Right lobe of liver (tissue), 6 donors: ENCODE measurements around the gene POLR1A. TPM values are rescaled to one million over a fixed set of nuclear protein-coding genes. Genes with fewer than 3 reads are reported as not detected.

Source experiments
- ATAC-seq, 4 donors: fragments of 200-7000 bp; cut with Tn5 transposase; one replicate each; pipeline ENCODE4 v1.9.1; 2020; ENCODE audit warnings: mild to moderate bottlenecking in 4 of 4, moderate library complexity in 4 of 4
- DNase-seq, 3 donors: peaks; one replicate each; pipeline ENCODE4 v3.0.0-alpha.2; 2020
- H3K27ac ChIP-seq, 3 donors: fragments of 200-600 bp; one replicate each; pipeline ENCODE4 v1.8.0; 2022
- H3K27me3 ChIP-seq, 2 donors: fragments of 200-600 bp; one replicate each; pipeline ENCODE4 v1.8.0; 2022
- H3K36me3 ChIP-seq, 4 donors: fragments of 200-600 bp; sonication (generic) in 1 of 4; one replicate each; pipeline versions ENCODE4 v1.5.1 to v1.8.0; 2017 to 2022; ENCODE audit warnings: control low read depth in 1 of 4
- H3K4me1 ChIP-seq, 4 donors: fragments of 200-600 bp; sonication (generic) in 1 of 4; one replicate each; pipeline versions ENCODE4 v1.5.1 to v1.8.0; 2017 to 2022; ENCODE audit warnings: control low read depth in 1 of 4
- H3K4me3 ChIP-seq, 3 donors: fragments of 200-600 bp; one replicate each; pipeline ENCODE4 v1.8.0; 2022
- H3K9me3 ChIP-seq, 4 donors: fragments of 200-600 bp; sonication (generic) in 1 of 4; one replicate each; pipeline versions ENCODE4 v1.5.1 to v1.8.0; 2017 to 2022; ENCODE audit warnings: control low read depth in 1 of 4
- CTCF ChIP-seq, 4 donors: fragments of 200-600 bp in 3 of 4; fragments of 450-650 bp in 1 of 4; IDR thresholded peaks; one replicate each; pipeline versions ENCODE4 v1.5.1 to v1.8.0; 2016 to 2022; ENCODE audit warnings: antibody characterized with exemption in 4 of 4, mild to moderate bottlenecking in 2 of 4
- POLR2A ChIP-seq: fragments of 450-650 bp; IDR thresholded peaks from one replicate; pipeline ENCODE4 v1.6.1; 2017; ENCODE audit warnings: antibody characterized with exemption, mild to moderate bottlenecking
- WGBS: methylation state at CpG from one replicate; pipeline ENCODE4 v1.1.6; 2018; ENCODE audit warnings: low coverage, low lambda C conversion rate; ENCODE audit not compliant: insufficient coverage; ENCODE audit errors: missing lambda C conversion rate; 5-methylcytosine and 5-hydroxymethylcytosine counted together
- intact Hi-C, 2 donors: fragments of 100-400 bp; cut with DNase I; formaldehyde crosslinking; loops; one replicate each; pipeline versions ENCODE4 v1.11.2 to v1.14.1; 2022
- total RNA-seq, 6 experiments: library from RNA; depleted of rRNA in 2 of 6; stranded (reverse); fragments of >200 nt in 2 of 6; fragmentation: NEBNext Ultra II Directional in 3 of 6; extraction: Animal tissue kit (Norgen Biotek cat#: 25700) in 3 of 6; gene quantifications; one replicate each; pipeline versions ENCODE4 v1.1.0 to v1.2.4, GENCODE V29; 2016 to 2023
- donor health status: DM: no; HTN: yes; CAD: no.
- donor health status: DM: no; HTN: no; CAD: no.
- donor health status: DM: no; HTN: no; CAD: no.
- donor health status: DM: no; HTN: yes; CAD: no.
- donor health status: DM: no; HTN: yes; CAD: no.

POLR1A gene
- total RNA-seq, 6 experiments from 2014 or later: 12.5 to 19.7 (median 14.4) TPM

DNA sequence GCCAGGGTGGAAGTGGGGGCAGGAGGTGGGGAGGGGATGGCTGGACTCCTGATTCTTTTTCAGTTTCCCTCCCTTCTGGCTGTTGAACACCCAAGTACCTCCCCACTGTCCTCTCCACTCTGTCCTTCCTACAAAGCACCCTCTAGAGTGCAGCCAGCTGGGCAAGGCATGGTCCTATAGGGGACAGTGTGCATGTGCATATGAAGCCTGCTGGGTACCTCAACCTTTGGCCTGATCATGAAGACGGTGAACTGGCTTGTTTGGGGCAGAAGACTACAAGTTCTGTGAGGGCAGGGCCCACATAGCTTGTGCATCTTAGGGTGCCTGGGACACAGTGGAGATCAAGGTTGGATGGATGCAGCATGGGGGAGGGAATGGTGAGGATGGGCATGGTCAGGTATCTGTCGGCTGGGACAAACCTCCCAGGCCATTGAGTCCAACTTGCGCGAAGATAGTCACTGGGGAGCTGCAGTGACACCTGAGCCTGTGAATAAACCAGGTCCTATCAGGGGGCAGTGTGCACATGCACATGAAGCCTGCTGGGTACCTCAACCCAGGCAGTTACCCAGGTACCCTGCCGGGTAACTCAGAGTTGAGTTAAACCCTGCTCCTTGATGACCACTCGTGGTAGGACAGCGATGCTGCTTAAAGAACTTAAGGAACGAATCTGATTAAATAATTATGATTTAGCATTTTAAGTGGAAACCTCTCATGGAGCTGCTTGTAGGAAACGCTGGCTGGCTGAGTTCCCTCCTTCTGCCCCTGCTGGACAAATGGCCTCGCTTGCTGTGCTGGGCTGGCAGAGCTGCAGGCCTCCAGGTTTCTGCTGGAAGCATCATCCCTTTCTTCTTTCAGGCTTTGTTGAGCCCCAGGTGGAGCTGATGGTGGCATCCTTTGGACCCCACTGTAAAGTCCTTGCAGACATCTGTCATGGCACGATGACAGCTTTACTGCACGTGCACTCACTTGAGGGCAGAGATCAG is 84.0 kb downstream of the POLR1A start:
- Histone ChIP-seq H3K4me3 (no peak overlapping the region), H3K4me1 (no peaks in the 10 kb centered on the region), H3K27ac (no peak overlapping the region), H3K9me3 (no peaks in the 10 kb centered on the region), H3K27me3 (no peaks in the 10 kb centered on the region), H3K36me3 (peaks cover 0 to 4% (median 1%) of the 10 kb centered on the region in 4 donors)
- no peak for TF ChIP-seq POLR2A
- no peak for TF ChIP-seq CTCF (IDR thresholded peaks at IDR 0.05)
- intact Hi-C loops: no loop called here
- ATAC-seq (peak in 1 of 4 donors; percentile 8), DNase-seq (peak in 1 of 3 donors; percentile 35)
- WGBS: 97% methylated on average over 5 of the region's 12 CpGs

- TF ChIP-seq POLR2A: no peak
- TF ChIP-seq CTCF (IDR thresholded peaks at IDR 0.05): no peak
- no peaks in the 10 kb centered on the region for H3K4me1 ChIP-seq
- ATAC-seq: peak in 1 of 4 donors; percentile 10
- H3K36me3 ChIP-seq: no peaks in the 10 kb centered on the region
- H3K27me3 ChIP-seq: no peaks in the 10 kb centered on the region
- no peak overlapping the region for H3K27ac ChIP-seq
- intact Hi-C loops: no loop called here
- DNase-seq: peak in 1 of 3 donors; percentile 50
- WGBS: 78% methylated on average over 3 of the region's 7 CpGs
- no peak overlapping the region for H3K4me3 ChIP-seq
- no peaks in the 10 kb centered on the region for H3K9me3 ChIP-seq
Observed at GRCh38 chr2:86020984-86021383, 84.7 kb downstream of the POLR1A start.

- TF ChIP-seq POLR2A (no peak), CTCF (IDR thresholded peaks at IDR 0.05) (no peak)
Observed at GRCh38 chr2:86019121-86019520, 86.6 kb downstream of the POLR1A start.

GRCh38 chr2:86017901-86018896 is 87.5 kb downstream of the POLR1A start:
- ATAC-seq (peak; percentile 15 to 80 (median 50)), DNase-seq (peak; percentile 56 to 74 (median 57))
- H3K4me1 ChIP-seq: no peaks in the 10 kb centered on the region
- H3K9me3 ChIP-seq: no peaks in the 10 kb centered on the region
- H3K27me3 ChIP-seq: no peaks in the 10 kb centered on the region
- no peaks in the 10 kb centered on the region for H3K36me3 ChIP-seq
- no peak overlapping the region for H3K27ac ChIP-seq
- H3K4me3 ChIP-seq: no peak overlapping the region
- TF ChIP-seq POLR2A (no peak), CTCF (IDR thresholded peaks at IDR 0.05) (no peak)
- 70% methylated on average over 14 of the region's 22 CpGs for WGBS
- intact Hi-C loops: no loop called here

More at GRCh38 chr2:86019121-86019520, 86.6 kb downstream of the POLR1A start:
- Histone ChIP-seq H3K4me3 (no peak overlapping the region), H3K27me3 (no peaks in the 10 kb centered on the region), H3K36me3 (no peaks in the 10 kb centered on the region), H3K4me1 (no peaks in the 10 kb centered on the region), H3K9me3 (no peaks in the 10 kb centered on the region), H3K27ac (no peak overlapping the region)
- intact Hi-C loops: no loop called here
- WGBS: 55% methylated on average over 2 of the region's 5 CpGs
- no peak for DNase-seq
- no peak for ATAC-seq
